GM20000 (cell line): Measurements from ENCODE around the gene ZFAND6.
"Not testable (repeated sequence)": the region's sequence is repeated elsewhere in the genome, so short reads cannot be mapped to it uniquely, and the experiment has no call there.

Experiments
- DNase-seq: peaks from one replicate; pipeline ENCODE4 v3.0.0; 2012; ENCODE audit warnings: low spot score
- TF ChIP-seq, protein P1 (sequence below): IDR thresholded peaks from 2 replicates; pipeline ENCODE4 v1.5.1; 2012; ENCODE audit warnings: mild to moderate bottlenecking, control low read depth; ENCODE audit errors: extremely low read depth, missing control alignments

ZFAND6 gene

DNA sequence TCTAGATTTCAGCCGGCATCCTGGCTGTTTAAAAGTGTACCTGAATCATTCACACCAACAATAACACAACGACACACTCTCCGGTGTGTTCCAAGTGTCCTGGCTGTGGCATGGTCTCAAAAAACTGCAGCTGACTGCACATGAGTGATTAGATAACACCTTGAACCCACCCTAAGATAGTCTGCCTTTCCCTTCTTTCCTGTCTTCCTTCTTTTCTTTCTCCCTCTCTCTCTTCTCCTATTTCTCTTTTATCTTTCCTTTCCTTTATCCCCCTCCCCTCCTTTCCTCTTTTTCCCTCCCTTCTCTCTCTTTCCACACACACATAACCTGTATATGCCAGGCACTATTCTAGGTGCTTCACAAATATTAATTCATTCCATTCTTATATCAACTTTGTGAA lies 92.1 kb downstream of the ZFAND6 start:
- DNase-seq, result no peak
- TF ChIP-seq, protein P1, sequence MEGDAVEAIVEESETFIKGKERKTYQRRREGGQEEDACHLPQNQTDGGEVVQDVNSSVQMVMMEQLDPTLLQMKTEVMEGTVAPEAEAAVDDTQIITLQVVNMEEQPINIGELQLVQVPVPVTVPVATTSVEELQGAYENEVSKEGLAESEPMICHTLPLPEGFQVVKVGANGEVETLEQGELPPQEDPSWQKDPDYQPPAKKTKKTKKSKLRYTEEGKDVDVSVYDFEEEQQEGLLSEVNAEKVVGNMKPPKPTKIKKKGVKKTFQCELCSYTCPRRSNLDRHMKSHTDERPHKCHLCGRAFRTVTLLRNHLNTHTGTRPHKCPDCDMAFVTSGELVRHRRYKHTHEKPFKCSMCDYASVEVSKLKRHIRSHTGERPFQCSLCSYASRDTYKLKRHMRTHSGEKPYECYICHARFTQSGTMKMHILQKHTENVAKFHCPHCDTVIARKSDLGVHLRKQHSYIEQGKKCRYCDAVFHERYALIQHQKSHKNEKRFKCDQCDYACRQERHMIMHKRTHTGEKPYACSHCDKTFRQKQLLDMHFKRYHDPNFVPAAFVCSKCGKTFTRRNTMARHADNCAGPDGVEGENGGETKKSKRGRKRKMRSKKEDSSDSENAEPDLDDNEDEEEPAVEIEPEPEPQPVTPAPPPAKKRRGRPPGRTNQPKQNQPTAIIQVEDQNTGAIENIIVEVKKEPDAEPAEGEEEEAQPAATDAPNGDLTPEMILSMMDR, result no peak

DNA sequence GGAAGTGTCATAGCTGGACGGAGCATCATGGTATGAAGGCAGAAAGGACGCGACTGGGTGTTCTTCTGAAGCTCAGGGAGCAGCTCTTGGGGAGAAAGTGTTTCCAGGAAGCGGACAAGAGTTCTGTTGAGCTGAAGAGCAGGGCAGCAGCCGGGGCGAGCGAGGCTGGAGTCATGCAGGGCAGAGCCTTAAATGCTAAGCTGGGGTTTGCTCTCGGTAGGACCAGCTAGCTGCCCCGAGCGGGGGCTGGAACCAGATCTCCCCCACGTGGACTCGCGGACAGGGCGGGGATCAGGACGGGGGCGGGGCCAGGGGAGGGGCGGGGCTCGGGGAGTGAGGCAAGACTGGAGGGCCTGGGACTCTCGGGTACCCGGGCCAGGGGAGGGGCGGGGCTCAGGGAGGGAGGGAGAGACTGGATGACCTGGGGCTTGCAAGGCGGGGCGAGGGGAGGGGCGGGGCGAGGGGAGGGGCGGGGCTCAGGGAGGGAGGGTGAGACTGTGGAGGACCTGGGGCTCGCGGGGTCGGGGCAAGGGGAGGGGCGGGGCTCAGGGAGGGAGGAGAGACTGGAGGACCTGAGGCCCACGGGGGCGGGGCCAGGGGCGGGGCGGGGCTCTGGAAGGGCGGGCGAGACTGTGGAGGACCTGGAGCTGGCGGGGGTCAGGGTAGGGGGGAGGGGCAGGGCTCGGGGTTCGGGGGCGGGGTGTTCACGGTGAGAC lies 92.9 kb downstream of the ZFAND6 start:
- TF ChIP-seq, protein P1, result no peak
- peak; percentile 98 for DNase-seq

DNA sequence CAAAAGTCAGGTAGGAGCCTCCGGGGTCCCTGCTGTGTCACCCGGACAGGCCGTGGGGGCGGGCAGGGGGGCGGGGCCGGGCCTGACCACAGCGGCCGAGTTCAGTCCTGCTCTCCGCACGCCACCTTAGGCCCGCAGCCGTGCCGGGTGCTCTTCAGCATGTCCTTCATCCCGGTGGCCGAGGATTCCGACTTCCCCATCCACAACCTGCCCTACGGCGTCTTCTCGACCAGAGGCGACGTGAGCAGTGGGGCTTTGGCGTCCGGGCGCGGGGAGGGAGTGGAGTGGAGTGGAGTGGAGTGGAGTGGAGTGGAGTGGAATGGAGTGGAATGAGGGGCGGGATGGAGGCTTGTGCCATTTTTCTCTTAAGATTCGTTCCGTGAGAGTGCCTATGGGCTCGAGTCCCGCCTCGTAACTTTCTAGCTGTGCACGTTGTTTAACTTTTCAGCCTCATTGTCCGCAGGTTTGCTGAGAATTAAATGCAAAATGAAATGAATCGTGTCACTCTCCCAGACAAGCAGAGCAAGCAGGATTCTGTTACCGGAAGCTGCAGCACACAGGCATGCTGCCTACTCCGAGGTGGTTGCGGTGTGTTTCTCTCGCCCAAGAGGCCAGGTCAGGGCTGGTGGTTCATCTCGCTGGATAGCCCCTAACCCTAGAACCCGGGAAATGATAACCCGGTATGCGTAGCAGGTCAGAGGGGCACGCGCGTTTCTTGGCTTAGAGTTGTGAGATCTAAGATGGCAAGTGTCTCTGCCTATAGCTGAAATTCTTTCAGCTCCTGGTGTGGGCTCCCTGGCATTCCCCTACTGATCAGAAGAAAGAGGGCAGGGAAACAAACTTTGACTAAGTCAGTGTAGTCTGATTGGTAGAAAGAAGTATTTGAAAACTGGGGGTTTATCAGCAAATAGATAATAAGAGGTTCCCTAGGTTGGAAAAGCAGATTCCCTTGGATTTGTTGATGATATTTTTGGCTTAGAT lies 93.7 kb downstream of the ZFAND6 start, which contains the start of gene FAH:
FAH (plus strand) TSS at position 104 of the 981 bp plus-strand sequence; CDS start at position 160, 56 bp downstream.
- TF ChIP-seq, protein P1, result no peak
- DNase-seq, result peak; percentile 34

DNA sequence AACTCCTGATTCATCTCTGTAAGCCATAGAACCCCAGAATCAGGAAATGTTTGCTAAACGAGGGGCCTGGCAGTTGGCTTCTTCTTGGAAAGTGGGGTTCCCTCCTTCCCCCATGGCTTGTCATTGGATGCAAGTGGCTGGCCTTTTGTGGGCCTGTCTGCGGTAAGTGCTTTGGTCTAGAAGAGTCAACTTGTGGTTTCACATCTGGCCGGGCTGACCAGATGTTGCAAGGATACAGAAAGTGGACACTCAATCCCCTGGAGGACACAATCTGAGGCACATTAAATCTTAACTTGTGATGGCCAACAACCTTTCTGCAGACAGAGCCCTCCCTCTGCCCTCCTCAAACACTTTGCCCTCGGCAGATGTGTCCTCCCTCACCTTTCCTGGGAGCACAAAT lies 94.4 kb downstream of the ZFAND6 start:
- no peak for DNase-seq
- TF ChIP-seq, protein P1, result no peak

DNA sequence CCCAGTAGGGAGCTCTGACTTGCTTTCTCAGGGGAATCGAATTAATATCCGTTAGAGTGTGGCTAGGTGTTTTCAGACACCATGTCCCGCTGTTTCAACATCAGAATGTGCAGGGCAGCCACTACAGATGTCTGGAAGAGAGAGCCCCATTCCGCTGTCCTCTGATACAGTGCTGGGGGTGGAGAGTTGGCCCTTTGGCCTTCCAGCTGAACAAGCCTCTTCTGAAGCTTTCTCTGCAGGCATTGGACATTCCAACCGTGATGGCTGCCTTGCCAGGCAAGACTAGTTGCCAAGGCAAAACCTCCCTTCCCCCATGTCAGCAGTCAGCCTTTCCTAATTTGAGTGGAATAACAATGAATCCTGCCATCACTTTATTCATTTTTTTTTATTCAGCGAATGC lies 94.9 kb downstream of the ZFAND6 start:
- TF ChIP-seq, protein P1, result no peak
- DNase-seq, result no peak

DNA sequence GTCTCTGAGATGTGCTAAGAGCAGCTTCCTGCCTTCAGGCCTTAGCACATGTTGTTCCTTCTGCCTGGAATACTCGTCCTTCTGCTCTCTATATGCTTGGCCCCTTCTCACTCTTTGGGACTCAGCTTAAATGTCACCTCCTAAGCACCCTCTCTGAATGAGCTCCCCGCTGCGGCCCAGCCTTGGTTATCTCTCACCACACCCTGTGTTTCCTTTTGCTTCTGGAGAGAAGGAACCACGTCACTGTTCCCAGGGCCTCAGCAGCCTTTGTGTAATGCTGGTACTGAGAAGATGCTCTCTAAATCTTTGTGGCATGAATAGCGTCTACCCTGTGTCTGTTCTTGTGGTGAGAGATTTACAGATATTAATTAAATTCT lies 95.5 kb downstream of the ZFAND6 start:
- DNase-seq, result no peak
- TF ChIP-seq, protein P1, result no peak

DNA sequence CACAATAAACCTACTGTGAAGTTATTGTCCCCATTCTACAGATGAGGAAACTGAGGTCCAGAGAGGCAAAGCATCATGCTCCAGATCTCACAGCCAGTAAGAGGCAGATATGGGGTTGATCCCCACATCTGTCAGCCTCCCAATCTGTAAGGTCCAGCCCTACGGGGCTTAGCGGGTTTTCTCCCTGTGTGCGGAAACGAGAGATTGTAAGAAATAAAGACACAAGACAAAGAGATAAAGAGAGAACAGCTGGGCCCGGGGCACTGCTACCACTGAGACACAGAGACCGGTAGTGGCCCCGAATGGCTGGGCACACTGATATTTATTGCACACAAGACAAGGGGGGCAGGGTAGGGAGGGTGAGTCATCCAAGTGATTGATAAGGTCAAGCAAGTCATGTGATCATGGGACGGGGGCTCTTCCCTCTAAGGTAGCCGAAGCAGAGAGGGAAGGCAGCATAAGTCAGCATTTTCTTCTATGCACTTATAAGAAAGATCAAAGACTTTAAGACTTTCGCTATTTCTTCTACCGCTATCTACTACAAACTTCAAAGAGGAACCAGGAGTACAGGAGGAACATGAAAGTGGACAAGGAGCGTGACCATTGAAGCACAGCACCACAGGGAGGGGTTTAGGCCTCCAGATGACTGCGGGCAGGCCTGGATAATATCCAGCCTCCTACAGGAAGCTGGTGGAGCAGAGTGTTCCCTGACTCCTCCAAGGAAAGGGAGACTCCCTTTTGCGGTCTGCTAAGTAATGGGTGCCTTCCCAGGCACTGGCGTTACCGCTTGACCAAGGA lies 96.1 kb downstream of the ZFAND6 start:
- not testable (repeated sequence) for DNase-seq
